ENCODE data around the gene TUBGCP4. TPM values are rescaled to one million over a fixed set of nuclear protein-coding genes. Genes with fewer than 3 reads are reported as not detected.

The TUBGCP4 gene
- total RNA-seq, 6 donors from 2014 or later: 5.2 to 20.2 (median 17.0) TPM

- Histone ChIP-seq H3K4me3 (no peak overlapping the region), H3K4me1 (no peaks in the 10 kb centered on the region), H3K9me3 (no peaks in the 10 kb centered on the region), H3K27ac (no peak overlapping the region), H3K27me3 (no peaks in the 10 kb centered on the region), H3K36me3 (peaks cover 39 to 96% (median 55%) of the 10 kb centered on the region in 4 donors)
- no peak for DNase-seq
- WGBS, 2 donors: 94 to 96% methylated on average over 4 of the region's 4 CpGs
- no peak for ATAC-seq (ENCODE audit: low FRiP score in 2 of 2)
- TF ChIP-seq POLR2A (IDR thresholded peaks at IDR 0.05) (no peak), POLR2AphosphoS5 (IDR thresholded peaks at IDR 0.05) (no peak), EP300 (IDR thresholded peaks at IDR 0.05) (no peak)
- TF ChIP-seq, protein P1, sequence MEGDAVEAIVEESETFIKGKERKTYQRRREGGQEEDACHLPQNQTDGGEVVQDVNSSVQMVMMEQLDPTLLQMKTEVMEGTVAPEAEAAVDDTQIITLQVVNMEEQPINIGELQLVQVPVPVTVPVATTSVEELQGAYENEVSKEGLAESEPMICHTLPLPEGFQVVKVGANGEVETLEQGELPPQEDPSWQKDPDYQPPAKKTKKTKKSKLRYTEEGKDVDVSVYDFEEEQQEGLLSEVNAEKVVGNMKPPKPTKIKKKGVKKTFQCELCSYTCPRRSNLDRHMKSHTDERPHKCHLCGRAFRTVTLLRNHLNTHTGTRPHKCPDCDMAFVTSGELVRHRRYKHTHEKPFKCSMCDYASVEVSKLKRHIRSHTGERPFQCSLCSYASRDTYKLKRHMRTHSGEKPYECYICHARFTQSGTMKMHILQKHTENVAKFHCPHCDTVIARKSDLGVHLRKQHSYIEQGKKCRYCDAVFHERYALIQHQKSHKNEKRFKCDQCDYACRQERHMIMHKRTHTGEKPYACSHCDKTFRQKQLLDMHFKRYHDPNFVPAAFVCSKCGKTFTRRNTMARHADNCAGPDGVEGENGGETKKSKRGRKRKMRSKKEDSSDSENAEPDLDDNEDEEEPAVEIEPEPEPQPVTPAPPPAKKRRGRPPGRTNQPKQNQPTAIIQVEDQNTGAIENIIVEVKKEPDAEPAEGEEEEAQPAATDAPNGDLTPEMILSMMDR (IDR thresholded peaks at IDR 0.05): no peak
Observed at GRCh38 chr15:43408789-43409188, 37.9 kb downstream of the TUBGCP4 start.

GRCh38 chr15:43410572-43411214, 39.8 kb downstream of the TUBGCP4 start:
- H3K36me3 ChIP-seq: peaks cover 27 to 96% (median 50%) of the 10 kb centered on the region in 4 donors
- DNase-seq: peak in 1 of 2 donors; percentile 22
- no peak overlapping the region for H3K4me3 ChIP-seq
- H3K4me1 ChIP-seq: no peaks in the 10 kb centered on the region
- no peak overlapping the region for H3K27ac ChIP-seq
- H3K9me3 ChIP-seq: no peaks in the 10 kb centered on the region
- WGBS, 2 donors: 90% methylated on average over 5 of the region's 5 CpGs
- TF ChIP-seq POLR2A (IDR thresholded peaks at IDR 0.05) (no peak), EP300 (IDR thresholded peaks at IDR 0.05) (no peak), POLR2AphosphoS5 (IDR thresholded peaks at IDR 0.05) (no peak)
- TF ChIP-seq, protein P1 (IDR thresholded peaks at IDR 0.05): no peak
- no peak for ATAC-seq (ENCODE audit: low FRiP score in 2 of 2)
- no peaks in the 10 kb centered on the region for H3K27me3 ChIP-seq

DNA sequence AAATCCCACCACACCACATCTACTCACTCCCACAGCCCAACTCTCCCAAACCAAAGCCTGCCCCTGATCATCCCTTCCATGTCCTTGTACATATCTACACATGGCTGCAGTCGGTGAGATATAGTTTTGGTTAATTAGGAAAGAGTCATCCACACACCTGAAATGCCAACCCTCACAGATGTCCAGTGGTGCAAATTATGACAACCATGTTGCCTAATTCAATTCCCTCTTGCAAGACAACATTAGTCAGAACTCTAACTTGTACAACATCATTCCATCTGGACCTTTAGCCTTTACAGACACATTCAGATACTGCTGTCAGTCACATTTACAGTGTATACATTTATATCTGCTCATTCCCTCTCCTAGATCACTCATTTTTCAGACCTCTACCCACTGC, 41.2 kb downstream of the TUBGCP4 start:
- Histone ChIP-seq H3K4me1 (no peaks in the 10 kb centered on the region), H3K27ac (no peak overlapping the region), H3K4me3 (no peak overlapping the region), H3K27me3 (no peaks in the 10 kb centered on the region), H3K9me3 (no peaks in the 10 kb centered on the region), H3K36me3 (peaks cover 18 to 94% (median 47%) of the 10 kb centered on the region in 4 donors)
- no peak for ATAC-seq (ENCODE audit: low FRiP score in 2 of 2)
- TF ChIP-seq POLR2AphosphoS5 (IDR thresholded peaks at IDR 0.05): no peak
- no peak for TF ChIP-seq POLR2A (IDR thresholded peaks at IDR 0.05)
- TF ChIP-seq EP300 (IDR thresholded peaks at IDR 0.05): no peak
- TF ChIP-seq, protein P1 (IDR thresholded peaks at IDR 0.05): no peak
- DNase-seq: no peak
- 88 to 100% methylated on average over 1 of the region's 1 CpG for WGBS, 2 donors

DNA sequence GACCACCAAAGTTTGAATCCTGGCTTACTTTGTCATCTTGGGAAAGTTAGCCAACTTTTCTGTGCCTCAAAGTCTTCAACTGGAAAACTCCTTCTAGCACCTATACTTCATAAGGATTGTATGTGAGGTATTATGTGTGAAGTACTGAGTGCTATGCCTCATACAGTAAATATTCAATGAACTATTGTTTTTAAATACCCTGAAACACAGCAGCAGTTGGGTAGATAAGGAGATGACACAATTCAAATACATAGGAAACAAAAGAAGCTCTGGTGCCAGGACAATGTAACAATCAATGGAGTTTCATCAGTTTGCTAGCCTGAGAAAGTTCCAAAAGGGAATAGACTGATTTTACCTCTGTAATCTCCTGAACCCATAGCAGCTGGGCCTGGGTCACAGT, 43.3 kb downstream of the TUBGCP4 start:
- no peaks in the 10 kb centered on the region for H3K27me3 ChIP-seq
- no peak for DNase-seq
- H3K27ac ChIP-seq: no peak overlapping the region
- ATAC-seq (ENCODE audit: low FRiP score in 2 of 2): no peak
- H3K36me3 ChIP-seq: peaks cover under 1 to 80% (median 29%) of the 10 kb centered on the region in 4 donors
- no peaks in the 10 kb centered on the region for H3K4me1 ChIP-seq
- no peak overlapping the region for H3K4me3 ChIP-seq
- TF ChIP-seq, protein P1 (IDR thresholded peaks at IDR 0.05): no peak
- TF ChIP-seq EP300 (IDR thresholded peaks at IDR 0.05): no peak
- TF ChIP-seq POLR2AphosphoS5 (IDR thresholded peaks at IDR 0.05): no peak
- no peak for TF ChIP-seq POLR2A (IDR thresholded peaks at IDR 0.05)
- no peaks in the 10 kb centered on the region for H3K9me3 ChIP-seq

DNA sequence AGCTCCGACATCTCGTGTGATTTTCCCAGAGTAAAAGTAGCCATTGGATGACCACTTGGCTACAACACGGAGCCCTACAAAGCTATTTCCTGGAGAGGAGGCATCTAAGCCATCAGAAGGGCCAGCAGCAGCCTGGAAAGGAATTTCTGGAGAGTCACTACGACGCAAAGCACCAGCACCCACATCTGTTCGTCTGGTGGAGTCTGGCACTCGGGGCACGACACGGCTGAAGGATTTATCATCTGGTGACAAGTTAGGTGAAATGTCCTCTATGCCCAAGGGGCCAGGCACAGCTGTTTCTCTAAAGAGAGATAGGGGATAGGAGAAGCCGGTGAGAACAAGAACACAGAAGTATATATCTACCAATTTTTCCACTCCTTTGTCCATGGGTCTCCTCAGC, 49.5 kb downstream of the TUBGCP4 start:
- Histone ChIP-seq H3K27ac (no peak overlapping the region), H3K4me1 (no peaks in the 10 kb centered on the region), H3K36me3 (peaks cover 6 to 75% (median 37%) of the 10 kb centered on the region in 4 donors), H3K9me3 (no peaks in the 10 kb centered on the region), H3K4me3 (no peak overlapping the region), H3K27me3 (no peaks in the 10 kb centered on the region)
- no peak for TF ChIP-seq POLR2A (IDR thresholded peaks at IDR 0.05)
- no peak for TF ChIP-seq EP300 (IDR thresholded peaks at IDR 0.05)
- TF ChIP-seq, protein P1 (IDR thresholded peaks at IDR 0.05): no peak
- no peak for TF ChIP-seq POLR2AphosphoS5 (IDR thresholded peaks at IDR 0.05)
- DNase-seq (no peak), ATAC-seq (ENCODE audit: low FRiP score in 2 of 2) (no peak)
- 92 to 94% methylated on average over 10 of the region's 10 CpGs for WGBS, 2 donors
